GM19193 (cell line): Measurements from ENCODE around the gene RAD51B.

Experiments
- POLR2A ChIP-seq: IDR thresholded peaks from 4 replicates; pipeline ENCODE4 v1.6.1; 2011; ENCODE audit not compliant: insufficient read depth, insufficient read length; ENCODE audit errors: extremely low read depth

RAD51B gene

GRCh38 chr14:68373124-68373646, 553.6 kb downstream of the RAD51B start:
- TF ChIP-seq POLR2A: no peak

- no peak for TF ChIP-seq POLR2A
These were observed 554.4 kb downstream of the RAD51B start for GRCh38 chr14:68373847-68374444.

- no peak for TF ChIP-seq POLR2A
These were observed 555.1 kb downstream of the RAD51B start for GRCh38 chr14:68374682-68375081.

GRCh38 chr14:68375376-68375775, 555.8 kb downstream of the RAD51B start:
- no peak for TF ChIP-seq POLR2A

- no peak for TF ChIP-seq POLR2A
These were observed 556.6 kb downstream of the RAD51B start for GRCh38 chr14:68376067-68376779.

GRCh38 chr14:68377006-68377405, 557.4 kb downstream of the RAD51B start:
- TF ChIP-seq POLR2A: no peak

- TF ChIP-seq POLR2A: no peak
These were observed 557.9 kb downstream of the RAD51B start for GRCh38 chr14:68377459-68377858.

GRCh38 chr14:68379510-68380328, 560.1 kb downstream of the RAD51B start:
- no peak for TF ChIP-seq POLR2A

GRCh38 chr14:68380329-68380741, 560.8 kb downstream of the RAD51B start:
- no peak for TF ChIP-seq POLR2A

GRCh38 chr14:68384335-68384734, 564.8 kb downstream of the RAD51B start:
- TF ChIP-seq POLR2A: no peak

- no peak for TF ChIP-seq POLR2A
These were observed 565.3 kb downstream of the RAD51B start for GRCh38 chr14:68384881-68385280.

GRCh38 chr14:68386446-68386845, 566.9 kb downstream of the RAD51B start:
- TF ChIP-seq POLR2A: no peak

GRCh38 chr14:68386950-68387779, 567.6 kb downstream of the RAD51B start:
- TF ChIP-seq POLR2A: no peak

- no peak for TF ChIP-seq POLR2A
These were observed 570.4 kb downstream of the RAD51B start for GRCh38 chr14:68389943-68390342.

GRCh38 chr14:68390741-68391140, 571.2 kb downstream of the RAD51B start:
- no peak for TF ChIP-seq POLR2A

GRCh38 chr14:68391311-68392014, 571.9 kb downstream of the RAD51B start:
- TF ChIP-seq POLR2A: no peak
